HG02938 (cell line): ENCODE results near the gene AVL9.
"Not testable (repeated sequence)": the region's sequence is repeated elsewhere in the genome, so short reads cannot be mapped to it uniquely, and the experiment has no call there.

ENCODE experiments used
- ATAC-seq: cut with Tn5 transposase; IDR thresholded peaks from one replicate; pipeline ENCODE4 v1.9.1; 2021; ENCODE audit warnings: mild to moderate bottlenecking, moderate library complexity; ENCODE audit not compliant: unreplicated experiment

The AVL9 gene

DNA sequence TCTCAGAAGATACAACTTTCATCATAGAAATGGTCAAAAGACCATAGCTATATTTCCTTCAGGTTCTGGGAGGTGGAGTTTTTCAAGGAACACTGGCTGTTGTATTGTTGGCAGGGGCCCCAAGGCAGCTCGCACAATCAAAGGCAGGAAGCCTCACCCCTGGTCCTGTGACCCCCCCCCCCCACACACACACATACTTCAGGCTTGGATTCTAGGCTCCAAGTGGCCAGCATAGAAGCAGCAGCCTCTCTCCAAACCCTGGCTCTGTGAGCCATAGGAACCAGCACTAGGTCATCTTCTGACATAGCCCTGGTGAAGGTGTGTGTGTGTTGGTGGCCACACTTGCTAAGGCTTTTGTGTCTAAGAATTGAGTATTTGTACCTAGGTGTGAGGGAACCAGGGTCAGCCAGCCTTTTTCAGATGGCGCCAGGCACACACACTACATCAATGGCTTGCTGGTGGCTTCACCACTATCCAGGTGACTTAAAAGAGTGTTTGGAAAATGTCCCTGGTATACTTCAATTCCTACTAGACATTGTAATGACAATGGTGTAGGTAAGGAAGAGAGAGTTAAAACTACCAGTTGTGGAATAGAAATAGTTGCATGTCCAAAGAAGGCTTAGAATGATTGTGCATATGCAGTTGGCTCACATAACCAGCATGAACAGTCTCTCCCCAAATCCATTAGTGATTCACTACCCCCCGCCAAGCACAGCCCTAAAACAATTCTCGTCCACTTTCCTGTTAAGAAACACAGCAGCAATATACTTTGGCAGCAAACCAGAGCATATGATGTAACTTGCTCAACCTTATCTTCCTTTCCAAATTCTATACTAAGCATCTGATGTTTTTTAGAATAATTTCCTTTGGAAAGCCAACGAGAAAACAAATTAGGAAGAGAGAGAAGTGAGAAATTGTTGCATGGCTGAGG is 91.3 kb downstream of the AVL9 start:
- no peak for ATAC-seq

DNA sequence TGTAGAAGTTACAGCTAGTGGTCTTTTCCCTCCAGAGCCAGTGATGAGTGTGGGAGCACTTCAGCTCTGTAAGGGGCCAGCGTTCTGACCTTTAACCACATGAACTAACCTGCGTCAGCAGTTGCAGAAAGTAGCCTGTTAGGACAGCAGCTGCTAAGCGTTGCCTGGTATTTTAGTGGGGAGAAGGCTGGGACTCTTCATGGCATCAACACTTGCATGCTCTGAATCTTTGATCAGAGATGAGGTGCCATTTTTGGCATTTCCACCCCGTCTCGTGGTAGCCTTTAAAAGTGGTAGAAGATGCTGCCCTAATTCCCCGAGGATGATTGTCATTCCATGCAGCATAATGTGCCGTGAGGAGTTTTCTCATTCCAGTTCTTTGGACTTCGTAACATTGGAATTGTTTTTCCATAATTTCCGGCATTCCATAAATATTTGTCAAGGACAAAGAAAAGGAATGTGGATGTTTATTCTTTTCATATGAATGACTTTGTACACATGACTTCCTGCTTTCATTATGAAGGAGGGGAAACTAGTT is 92.2 kb downstream of the AVL9 start:
- no peak for ATAC-seq

DNA sequence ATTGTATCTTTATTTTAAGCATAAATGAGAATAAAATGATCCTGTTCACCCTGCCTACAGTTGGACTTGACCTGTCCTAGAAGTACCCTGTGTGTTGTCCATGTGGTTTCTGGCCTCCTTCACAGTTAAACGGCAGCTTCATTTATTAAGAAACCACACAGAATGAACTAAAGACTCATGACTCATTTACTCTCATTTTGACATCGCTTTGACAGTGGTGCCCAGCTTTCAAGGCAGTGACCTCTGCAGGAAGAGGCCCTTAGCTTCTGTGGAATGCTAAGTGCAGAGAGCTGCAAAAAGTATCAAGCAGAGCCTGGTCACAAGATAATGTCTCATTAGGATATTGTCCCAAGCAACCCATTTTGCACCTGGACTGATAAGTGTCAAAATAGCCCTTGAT is 93.4 kb downstream of the AVL9 start:
- ATAC-seq = peak; percentile 60

DNA sequence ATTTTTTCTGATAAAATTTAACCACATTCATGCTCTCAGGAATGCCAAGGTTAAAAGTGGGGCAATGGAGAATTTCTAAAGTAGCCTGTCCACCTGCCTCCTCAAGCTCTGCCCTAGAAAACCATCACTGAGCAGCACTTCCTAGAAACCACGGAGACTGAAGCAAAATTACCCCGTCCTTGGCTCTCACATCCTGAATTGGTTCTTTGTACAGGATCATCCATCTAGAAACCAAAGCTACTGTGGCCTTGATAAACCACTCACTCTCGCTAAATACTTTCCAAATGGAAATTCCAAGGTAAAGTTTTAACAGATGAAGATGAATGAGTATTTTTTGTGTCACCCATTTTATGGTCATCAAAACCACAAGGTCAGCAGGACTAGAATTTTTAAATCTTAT is 96.6 kb downstream of the AVL9 start:
- ATAC-seq = no peak

DNA sequence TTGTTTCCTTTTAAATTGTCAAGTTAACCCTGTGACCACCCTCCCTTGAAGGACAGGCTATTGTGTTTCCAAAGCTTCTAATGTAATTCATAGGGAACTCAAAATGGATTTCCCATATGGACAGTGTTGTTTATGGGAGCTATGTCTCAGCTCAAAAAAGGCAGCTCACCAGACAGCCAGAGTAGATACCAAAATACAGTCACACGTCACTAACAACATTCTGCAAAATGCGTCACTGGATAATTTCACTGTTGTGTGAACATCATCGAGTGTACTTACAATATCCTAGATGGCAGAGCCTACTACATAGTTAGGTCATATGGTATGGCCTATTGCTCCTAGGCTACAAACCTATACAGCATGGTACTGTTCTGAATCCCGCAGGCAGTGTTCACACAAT is 97.4 kb downstream of the AVL9 start:
- ATAC-seq = no peak

DNA sequence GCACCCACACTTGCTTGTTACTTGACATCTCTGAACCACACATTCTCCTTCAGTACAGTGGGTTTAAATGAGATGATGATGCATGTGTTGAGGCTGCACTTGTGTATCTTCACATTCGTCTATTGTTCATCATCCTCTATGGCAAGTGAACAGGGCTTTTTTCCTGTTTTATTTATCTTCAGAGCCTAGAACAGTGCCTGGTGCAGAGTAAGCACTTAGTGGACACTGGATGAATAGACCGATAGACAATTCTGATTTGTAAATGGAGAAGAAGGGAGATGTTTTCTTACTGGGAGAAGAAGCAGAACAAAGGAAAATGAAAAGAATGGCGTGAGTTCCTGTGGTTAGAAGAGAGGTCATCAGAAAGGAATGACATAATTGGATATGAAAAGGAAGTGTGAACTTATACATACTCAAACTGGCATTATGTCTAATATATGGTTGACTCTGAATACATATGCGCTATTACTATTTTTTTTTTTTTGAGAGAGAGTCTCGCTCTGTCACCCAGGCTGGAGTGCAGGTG is 99.7 kb downstream of the AVL9 start:
- no peak for ATAC-seq

DNA sequence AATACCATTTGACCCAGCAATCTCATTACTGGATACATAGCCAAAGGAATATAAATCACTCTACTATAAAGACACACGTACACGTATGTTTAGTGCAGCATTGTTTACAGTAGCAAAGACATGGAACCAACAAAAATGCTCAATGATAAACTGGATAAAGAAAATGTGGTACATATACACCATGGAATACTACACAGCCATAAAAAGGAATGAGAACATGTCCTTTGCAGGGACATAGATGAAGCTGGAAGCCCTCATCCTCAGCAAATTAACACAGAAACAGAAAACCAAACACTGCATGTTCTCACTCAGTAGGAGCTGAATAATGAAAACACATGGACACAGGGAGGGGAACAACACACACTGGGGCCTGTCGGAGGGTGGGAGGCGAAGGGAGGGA is 105.9 kb downstream of the AVL9 start:
- not testable (repeated sequence) for ATAC-seq

DNA sequence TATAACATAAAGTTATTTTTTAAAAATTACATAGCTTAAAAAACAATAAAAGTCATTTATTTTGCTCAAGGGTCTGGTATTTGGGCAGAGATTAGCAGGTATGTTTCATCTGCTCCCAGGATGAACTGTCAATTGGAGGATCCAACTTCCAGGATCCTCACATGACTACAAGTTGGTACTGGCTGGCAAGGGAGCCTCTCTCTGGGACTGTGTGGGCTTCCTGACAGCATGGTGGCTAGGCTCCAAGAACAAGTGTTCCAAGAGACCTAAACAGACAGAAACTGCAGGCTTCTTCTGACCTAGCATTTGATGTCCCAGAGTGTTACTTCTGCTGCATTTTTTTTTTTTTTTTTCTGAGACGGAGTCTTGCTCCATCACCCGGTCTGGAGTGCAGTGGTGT is 107.2 kb downstream of the AVL9 start:
- no peak for ATAC-seq

DNA sequence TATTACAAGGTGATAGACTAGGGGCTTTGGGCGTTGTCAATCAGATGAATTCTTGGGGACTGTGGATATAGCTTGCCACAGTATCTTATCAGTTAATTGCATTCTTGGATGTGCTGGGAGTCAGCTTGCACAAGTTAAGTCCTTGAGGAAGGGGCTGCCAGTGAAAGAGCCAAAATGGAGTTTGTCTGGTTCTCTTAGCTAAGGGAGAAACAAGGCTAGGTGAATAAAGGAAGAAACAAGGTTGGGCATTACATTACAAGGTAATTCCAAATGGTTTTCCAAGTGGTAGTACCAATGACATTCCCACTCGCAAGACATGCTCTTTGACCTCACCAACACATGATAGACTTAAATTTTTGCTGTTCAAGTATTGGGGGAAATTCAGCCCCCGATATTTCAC is 108.2 kb downstream of the AVL9 start:
- not testable (repeated sequence) for ATAC-seq

DNA sequence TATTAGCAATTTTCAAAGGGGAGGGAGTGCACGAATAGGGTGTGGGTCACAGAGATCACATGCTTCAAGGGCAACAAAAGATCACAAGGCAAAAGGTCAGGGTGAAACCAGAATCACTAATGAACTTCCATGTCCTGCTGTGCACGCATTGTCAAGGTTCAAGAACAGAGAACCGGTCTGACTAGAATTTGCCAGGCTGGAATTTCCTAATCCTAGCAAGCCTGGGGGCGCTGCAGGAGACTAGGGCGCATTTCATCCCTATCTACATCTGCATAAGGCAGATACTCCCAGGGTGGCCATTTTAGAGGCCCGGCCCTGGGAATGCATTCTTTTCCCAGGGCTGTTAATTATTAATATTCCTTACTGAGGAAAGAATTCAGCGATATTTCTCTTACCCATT is 108.8 kb downstream of the AVL9 start:
- not testable (repeated sequence) for ATAC-seq

DNA sequence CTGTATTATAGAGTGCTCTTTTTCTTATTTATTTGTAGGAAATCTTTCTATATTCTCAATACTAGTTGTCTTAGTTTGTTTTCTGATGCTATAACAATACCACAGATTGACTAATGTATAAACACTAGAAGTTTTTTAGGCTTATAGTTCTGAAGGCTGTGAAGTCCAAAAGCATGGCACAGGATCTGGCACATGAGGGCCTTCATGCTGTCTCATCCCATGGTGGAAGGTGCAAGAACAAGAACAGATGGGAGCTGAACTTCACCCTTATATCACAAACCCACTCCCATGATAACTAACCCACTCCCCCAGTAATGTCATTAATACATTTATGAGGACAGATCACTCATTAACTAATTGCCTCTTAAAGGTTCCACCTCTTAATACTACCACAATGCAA is 109.7 kb downstream of the AVL9 start:
- no peak for ATAC-seq

DNA sequence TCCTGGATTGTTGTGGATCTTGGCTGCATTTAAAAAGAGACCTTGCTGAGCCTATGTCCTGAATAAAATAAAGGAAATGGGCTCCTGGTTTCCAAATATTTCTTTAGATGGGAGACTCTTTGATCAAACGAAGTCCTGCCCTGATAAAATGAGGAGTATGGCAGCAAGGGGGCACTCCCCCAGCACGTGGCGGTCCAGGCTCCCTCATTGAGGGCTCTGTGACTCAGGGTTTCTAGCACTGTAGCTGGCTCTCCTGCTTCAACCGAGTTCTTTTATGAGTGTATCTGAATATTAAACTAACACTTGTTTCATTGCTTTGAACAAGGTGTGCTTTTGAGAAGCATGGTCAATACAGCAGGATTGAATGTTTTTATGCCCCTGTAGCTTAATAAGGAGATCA is 114.2 kb downstream of the AVL9 start:
- no peak for ATAC-seq

DNA sequence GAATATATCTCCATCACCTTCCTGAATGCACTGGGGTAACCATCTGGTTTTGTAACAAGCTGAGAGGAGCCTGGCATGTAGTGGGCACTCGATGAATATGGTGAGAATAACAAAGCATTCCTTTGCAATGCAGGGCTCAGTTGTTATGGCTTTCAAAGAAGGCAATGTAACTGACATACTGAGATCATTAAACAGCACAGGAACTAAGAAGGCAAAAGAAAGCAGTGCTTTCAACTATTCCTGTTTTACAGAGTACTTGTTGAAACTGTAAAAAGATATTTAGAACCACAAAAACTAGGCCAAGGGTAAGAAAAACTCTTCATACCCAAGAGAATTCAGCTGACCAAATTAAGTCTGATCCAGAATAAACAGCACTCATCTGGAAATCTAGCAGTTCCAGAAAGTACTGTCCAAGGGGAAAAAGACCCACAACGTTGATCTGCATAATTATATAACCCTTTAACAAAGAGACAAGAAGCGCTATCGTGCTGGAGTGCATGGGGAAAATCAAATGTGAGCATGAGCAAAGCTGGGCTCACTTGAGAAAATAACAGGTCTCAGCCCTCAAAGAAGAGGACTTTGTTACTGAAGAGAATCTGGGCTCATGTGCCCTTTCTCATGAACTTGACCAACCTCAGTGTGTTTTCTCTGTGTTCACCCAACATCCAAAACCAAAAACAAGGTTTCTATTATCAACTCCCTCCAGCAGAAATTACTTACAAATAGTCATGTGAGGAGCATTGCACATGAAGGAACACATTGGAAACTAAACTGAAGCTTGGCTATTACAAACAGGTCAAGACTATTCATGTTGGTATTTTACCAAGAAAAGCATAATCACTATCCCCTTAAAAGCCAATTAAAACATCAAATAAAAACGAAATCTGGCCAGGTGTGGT is 116.2 kb downstream of the AVL9 start:
- ATAC-seq = no peak

DNA sequence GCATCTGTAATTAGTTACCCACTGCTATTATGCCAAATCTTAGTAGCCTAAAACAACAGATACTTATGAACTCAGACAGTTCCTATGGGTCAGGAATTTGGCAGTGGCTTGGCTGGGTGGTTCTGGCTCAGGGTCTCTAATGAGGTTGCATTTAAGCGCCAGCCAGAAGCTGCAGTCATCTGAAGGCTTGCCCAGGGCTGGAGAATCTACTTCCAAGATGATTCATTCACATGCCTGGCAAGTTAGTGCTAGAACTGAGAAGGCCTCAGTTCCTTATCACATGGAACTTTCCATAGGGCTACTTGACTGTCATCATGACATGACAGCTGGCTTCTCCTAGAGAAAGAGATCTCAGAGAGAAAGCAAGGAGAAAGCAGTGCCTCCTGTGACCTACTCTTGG is 121.3 kb downstream of the AVL9 start:
- ATAC-seq = no peak

DNA sequence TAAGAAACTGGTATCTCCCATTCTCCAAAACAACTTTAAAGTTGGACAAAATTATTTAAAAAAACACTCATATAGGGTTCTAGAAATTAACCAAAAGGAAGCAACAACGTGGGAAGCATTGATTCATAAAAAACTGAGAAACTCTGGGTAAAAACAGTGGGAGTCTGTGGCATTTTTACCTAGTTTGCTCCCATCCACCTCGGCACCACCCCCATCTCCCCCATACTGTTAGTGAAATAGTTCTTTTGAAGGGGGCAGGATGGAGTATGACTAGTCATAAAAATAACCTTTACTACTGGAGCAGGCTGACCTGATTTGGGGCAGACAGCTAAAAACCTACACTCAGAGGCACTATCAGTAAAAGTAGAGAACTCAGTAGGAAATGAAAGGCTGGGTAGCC is 123.2 kb downstream of the AVL9 start:
- no peak for ATAC-seq

DNA sequence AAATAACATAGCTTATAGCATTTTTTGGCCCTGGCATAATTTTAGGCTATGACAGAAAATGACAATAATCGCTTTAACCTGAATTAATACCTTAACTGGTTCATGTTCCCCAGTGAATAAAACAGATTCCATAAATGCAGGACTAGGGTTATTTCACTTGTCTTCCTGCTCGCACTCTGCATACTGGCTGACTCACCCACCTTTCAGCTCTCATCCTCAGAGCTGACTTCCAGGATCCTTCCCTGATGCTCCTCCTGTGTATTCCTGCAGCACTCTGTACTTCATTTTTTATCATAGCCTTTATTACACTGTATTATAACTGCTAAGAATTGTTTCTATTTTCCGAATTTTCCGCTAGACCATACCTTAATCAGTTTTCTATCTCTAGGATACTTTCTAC is 123.7 kb downstream of the AVL9 start:
- no peak for ATAC-seq

DNA sequence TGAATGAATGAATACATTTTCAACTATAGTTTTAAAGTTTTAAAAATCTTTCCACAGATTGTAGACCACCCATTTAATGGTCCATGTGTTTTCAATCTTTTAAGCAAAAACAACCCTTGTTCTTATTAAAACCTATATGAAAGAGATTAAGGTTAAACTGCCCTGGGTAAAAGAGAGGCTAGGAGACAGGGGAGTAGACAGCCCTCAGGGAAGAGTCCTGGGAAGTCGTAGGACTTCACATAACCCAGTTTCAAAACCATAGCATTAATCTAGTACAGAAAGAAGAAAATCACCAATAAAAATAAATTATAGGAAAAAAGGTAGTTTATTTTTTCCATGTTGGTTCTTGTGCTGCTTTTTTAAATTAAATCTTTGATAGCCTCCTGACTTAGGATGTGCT is 124.1 kb downstream of the AVL9 start:
- ATAC-seq = not testable (repeated sequence)

DNA sequence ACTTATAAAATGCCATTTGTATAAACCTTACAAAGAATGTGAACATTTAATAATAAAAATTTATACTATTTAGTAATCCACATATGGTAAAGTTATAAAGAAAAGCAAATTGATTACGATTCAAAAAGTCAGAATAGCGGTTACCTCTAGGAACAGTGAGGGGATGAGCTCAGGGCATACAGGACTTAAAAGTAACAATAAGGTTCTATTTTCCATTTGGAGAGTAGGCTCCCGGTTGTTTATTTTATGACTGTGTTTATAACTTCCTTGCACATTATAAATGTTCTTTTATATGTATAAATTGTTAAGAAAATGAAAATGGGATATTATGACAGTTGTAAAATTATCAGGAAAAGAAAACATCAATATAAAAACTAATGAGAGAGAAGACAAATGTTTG is 135.7 kb downstream of the AVL9 start:
- no peak for ATAC-seq

DNA sequence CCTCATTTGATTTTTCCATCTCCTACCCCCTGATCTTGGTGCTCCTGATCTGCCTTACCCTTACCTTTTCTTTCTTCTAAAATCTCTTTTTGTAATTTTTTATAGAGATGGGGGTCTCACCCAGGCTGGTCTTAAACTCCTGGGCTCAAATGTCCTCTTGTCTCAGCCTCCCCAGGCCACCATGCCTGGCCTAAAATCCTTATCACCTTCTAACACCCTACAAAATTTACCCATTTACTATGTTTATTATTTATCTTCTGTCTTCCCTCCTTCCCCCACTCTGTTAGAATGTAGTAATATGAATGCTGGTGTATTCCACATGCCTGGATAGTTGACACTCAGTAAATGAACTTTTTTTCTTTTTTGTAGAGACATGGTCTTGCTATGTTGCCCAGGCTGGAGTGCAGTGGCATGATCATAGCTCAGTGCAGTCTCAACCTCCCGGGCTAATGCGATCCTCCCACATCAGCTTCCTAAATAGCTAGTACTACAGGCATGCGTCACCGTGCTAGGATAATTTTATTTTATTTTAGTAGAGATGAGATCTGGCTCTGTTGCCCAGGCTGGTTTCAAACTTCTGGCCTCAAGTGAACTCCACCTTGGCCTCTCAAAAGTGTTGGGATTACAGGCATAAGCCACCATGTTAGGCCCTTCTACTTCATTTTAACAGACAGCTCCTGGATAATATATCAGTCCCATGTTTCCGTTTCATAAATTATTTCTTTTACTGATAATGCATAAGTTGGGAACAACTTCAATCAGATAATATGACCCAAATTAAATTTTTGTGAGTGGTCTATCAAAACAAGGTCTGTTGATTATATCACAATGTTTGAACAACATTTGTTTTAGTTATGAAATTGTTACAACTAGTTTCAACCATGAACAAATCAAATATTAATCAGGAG is 136.6 kb downstream of the AVL9 start:
- not testable (repeated sequence) for ATAC-seq

DNA sequence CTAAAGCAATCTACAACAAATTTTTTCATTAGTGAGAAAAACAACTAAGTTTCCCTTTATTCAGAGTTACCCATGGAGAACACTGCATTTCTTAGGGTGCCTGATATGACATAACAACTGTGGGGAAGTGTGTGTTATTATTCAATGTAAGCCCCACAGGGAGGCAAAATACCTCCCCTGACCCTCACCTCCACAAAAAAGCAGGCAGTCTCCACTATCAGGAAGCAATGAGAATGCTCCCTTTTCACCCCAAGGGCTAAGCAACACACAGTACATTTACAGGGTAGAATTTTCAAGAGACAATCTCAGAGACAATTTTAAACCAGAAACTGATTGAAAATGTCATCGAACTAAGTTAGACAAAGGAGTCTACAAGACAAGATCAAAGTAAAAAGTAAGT is 138.2 kb downstream of the AVL9 start:
- ATAC-seq = not testable (repeated sequence)
